NCI-H774 (cell line): ENCODE measurements around the gene LRRC37A3.
"Not testable (repeated sequence)": the region's sequence is repeated elsewhere in the genome, so short reads cannot be mapped to it uniquely, and the experiment has no call there.

Source experiments
- DNase-seq: peaks from one replicate; lab custom pipeline; 2025; lab: John Stamatoyannopoulos, UW

LRRC37A3 gene

GRCh38 chr17:64926430-64926829 is 7.2 kb upstream of the LRRC37A3 start:
- not testable (repeated sequence) for DNase-seq

- not testable (repeated sequence) for DNase-seq
Measured at GRCh38 chr17:64925244-64925643, 6.0 kb upstream of the LRRC37A3 start.

- not testable (repeated sequence) for DNase-seq
Measured at GRCh38 chr17:64923051-64923568, 3.8 kb upstream of the LRRC37A3 start.

GRCh38 chr17:64920419-64921172 is 1.3 kb upstream of the LRRC37A3 start:
- no peak for DNase-seq

GRCh38 chr17:64920026-64920418 is 744 bp upstream of the LRRC37A3 start:
- no peak for DNase-seq

- DNase-seq, result peak; percentile 52
Measured at GRCh38 chr17:64918842-64919288, 413 bp downstream of the LRRC37A3 start.

GRCh38 chr17:64917540-64917939 is 1.7 kb downstream of the LRRC37A3 start:
- DNase-seq, result not testable (repeated sequence)

GRCh38 chr17:64915244-64915643 is 4.0 kb downstream of the LRRC37A3 start:
- DNase-seq, result not testable (repeated sequence)

GRCh38 chr17:64910191-64910514 is 9.1 kb downstream of the LRRC37A3 start:
- not testable (repeated sequence) for DNase-seq

GRCh38 chr17:64909511-64910190 is 9.6 kb downstream of the LRRC37A3 start:
- not testable (repeated sequence) for DNase-seq

- not testable (repeated sequence) for DNase-seq
Measured at GRCh38 chr17:64904069-64904468, 15.2 kb downstream of the LRRC37A3 start.

GRCh38 chr17:64897136-64897535 is 22.1 kb downstream of the LRRC37A3 start:
- not testable (repeated sequence) for DNase-seq

GRCh38 chr17:64874210-64874609 is 45.1 kb downstream of the LRRC37A3 start:
- not testable (repeated sequence) for DNase-seq

- peak; percentile 29 for DNase-seq
Measured at GRCh38 chr17:64847504-64848466, 71.5 kb downstream of the LRRC37A3 start.

GRCh38 chr17:64846892-64847291 is 72.4 kb downstream of the LRRC37A3 start:
- not testable (repeated sequence) for DNase-seq

GRCh38 chr17:64843918-64844317 is 75.4 kb downstream of the LRRC37A3 start:
- DNase-seq, result not testable (repeated sequence)

GRCh38 chr17:64842900-64843299 is 76.4 kb downstream of the LRRC37A3 start:
- not testable (repeated sequence) for DNase-seq

GRCh38 chr17:64840960-64841359 is 78.3 kb downstream of the LRRC37A3 start:
- not testable (repeated sequence) for DNase-seq

- not testable (repeated sequence) for DNase-seq
Measured at GRCh38 chr17:64838513-64838912, 80.8 kb downstream of the LRRC37A3 start.

GRCh38 chr17:64837018-64837761 is 82.1 kb downstream of the LRRC37A3 start:
- peak; percentile 77 for DNase-seq

- not testable (repeated sequence) for DNase-seq
Measured at GRCh38 chr17:64836623-64837017, 82.7 kb downstream of the LRRC37A3 start.
